Measurements from ENCODE around the gene LRP1B.

- TF ChIP-seq, protein P1, sequence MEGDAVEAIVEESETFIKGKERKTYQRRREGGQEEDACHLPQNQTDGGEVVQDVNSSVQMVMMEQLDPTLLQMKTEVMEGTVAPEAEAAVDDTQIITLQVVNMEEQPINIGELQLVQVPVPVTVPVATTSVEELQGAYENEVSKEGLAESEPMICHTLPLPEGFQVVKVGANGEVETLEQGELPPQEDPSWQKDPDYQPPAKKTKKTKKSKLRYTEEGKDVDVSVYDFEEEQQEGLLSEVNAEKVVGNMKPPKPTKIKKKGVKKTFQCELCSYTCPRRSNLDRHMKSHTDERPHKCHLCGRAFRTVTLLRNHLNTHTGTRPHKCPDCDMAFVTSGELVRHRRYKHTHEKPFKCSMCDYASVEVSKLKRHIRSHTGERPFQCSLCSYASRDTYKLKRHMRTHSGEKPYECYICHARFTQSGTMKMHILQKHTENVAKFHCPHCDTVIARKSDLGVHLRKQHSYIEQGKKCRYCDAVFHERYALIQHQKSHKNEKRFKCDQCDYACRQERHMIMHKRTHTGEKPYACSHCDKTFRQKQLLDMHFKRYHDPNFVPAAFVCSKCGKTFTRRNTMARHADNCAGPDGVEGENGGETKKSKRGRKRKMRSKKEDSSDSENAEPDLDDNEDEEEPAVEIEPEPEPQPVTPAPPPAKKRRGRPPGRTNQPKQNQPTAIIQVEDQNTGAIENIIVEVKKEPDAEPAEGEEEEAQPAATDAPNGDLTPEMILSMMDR (IDR thresholded peaks at IDR 0.05) = no peak
- no peak for TF ChIP-seq POLR2A (IDR thresholded peaks at IDR 0.05)
These were observed 608.1 kb downstream of the LRP1B start for GRCh38 chr2:141522702-141523101.
